ENCODE results near the gene ERBB3.

DNA sequence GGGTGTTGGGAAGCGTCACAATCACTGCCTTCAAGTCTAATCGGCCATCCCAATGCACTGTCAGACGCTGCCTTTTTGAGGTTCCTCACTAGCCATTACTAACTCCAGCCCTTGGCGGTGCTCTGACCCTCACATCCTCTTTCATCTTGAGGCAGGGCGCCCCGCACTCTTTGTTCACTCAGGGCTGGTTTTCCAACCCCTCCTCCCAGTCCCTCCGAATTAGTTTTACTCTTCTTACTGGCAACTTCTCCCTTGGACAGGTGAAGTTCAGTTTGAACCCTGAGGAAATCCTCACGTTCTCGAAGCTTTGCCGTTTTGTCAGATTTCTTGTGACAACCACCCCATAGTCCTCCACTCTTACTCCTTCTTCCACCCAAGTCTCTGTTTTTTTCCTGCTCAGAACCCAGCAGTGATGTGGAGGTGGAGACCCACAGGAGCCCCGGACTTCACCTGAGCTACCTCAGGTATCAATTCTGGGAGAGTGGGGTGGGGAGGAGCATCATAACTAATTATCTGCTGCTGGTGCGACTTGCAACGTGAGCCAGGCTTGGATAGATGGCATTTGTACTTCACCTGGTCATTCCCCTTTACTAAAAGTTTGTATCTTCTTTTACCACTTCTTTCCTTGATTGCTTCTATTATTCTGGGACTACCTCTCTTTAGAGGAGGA, 38.9 kb downstream of the ERBB3 start:
- TF ChIP-seq, protein P1, sequence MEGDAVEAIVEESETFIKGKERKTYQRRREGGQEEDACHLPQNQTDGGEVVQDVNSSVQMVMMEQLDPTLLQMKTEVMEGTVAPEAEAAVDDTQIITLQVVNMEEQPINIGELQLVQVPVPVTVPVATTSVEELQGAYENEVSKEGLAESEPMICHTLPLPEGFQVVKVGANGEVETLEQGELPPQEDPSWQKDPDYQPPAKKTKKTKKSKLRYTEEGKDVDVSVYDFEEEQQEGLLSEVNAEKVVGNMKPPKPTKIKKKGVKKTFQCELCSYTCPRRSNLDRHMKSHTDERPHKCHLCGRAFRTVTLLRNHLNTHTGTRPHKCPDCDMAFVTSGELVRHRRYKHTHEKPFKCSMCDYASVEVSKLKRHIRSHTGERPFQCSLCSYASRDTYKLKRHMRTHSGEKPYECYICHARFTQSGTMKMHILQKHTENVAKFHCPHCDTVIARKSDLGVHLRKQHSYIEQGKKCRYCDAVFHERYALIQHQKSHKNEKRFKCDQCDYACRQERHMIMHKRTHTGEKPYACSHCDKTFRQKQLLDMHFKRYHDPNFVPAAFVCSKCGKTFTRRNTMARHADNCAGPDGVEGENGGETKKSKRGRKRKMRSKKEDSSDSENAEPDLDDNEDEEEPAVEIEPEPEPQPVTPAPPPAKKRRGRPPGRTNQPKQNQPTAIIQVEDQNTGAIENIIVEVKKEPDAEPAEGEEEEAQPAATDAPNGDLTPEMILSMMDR (IDR thresholded peaks at IDR 0.05) = no peak
- TF ChIP-seq POLR2A (IDR thresholded peaks at IDR 0.05) = no peak

Data from Peyer's patch (tissue), 4 donors.